NCI-H1092 (cell line): ENCODE data around the gene C17orf50.

Experiments
- DNase-seq: peaks from one replicate; lab custom pipeline; 2025; lab: John Stamatoyannopoulos, UW

Gene C17orf50

GRCh38 chr17:35760587-35760986 lies at the start of gene C17orf50:
Gene C17orf50 (plus strand): TSS chr17:35760887. CDS start chr17:35760942, 55 bp downstream.
- no peak for DNase-seq

DNA sequence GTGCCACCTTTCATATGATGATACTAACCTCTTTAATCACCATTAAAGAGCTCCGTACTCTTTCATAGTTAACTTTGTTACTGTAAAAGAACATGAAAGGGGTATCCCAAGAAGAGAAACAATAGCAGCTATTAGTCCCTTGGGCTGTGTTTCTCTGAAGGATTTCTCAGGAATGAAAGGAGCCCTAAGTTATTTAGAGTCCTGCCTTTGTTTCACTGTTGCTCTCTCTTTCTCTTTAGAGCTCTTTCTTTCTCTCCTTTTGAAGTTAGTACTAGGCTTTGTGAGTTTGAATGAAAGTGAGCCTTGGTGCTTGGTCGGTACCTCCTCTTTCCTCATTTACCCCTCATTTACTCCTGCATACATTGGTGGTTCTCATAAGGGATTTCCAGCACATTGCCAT lies 49.7 kb upstream of the C17orf50 start:
- DNase-seq, result no peak

- no peak for DNase-seq
These were observed 47.5 kb upstream of the C17orf50 start for GRCh38 chr17:35713069-35713728.

GRCh38 chr17:35714988-35715387 lies 45.7 kb upstream of the C17orf50 start:
- no peak for DNase-seq

GRCh38 chr17:35715416-35715815 lies 45.3 kb upstream of the C17orf50 start:
- DNase-seq, result no peak

GRCh38 chr17:35716173-35716572 lies 44.5 kb upstream of the C17orf50 start:
- no peak for DNase-seq

- DNase-seq, result no peak
These were observed 43.7 kb upstream of the C17orf50 start for GRCh38 chr17:35716897-35717465.

DNA sequence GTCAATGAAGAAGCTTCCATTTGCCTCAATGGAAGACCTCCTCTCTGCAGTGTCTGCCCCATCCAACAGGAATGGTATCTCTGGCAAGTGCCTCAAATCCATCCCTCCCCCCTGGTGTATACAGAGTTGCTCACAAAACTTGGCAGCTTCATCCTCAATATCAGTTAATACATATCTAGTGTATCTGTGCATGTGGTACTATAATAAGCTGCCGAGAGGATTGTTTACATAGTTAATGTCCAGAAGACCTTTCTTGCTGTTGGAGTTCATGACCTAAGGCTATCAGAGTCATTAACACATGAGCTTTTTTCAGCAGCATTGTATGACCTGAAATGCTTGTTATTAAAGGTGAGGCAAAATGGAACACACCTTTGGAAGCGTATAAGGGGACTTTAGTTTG lies 43.2 kb upstream of the C17orf50 start:
- no peak for DNase-seq

DNA sequence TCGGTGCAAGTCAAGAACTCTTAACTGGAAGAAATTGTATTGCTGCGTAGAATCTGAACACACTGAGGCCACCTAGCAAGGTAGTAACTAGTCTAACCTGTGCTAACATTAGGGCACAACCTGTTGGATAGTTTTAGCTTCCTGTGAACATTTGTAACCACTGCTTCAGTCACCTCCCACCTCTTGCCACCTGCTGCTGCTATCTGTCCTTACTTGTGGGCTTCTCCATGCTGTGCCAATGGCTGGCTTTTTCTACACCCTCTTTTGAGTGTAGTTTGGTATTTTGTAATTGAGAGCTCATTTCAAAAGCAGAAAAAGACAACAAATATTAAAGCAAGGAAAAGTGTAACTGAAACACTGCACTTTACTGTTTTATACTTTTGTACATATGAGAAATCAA lies 37.0 kb upstream of the C17orf50 start:
- no peak for DNase-seq

GRCh38 chr17:35725058-35725457 lies 35.6 kb upstream of the C17orf50 start:
- DNase-seq, result no peak

GRCh38 chr17:35725802-35726126 lies 34.9 kb upstream of the C17orf50 start:
- DNase-seq, result no peak

- no peak for DNase-seq
These were observed 34.3 kb upstream of the C17orf50 start for GRCh38 chr17:35726127-35726952.

- DNase-seq, result no peak
These were observed 33.7 kb upstream of the C17orf50 start for GRCh38 chr17:35726953-35727460.

- DNase-seq, result no peak
These were observed 33.1 kb upstream of the C17orf50 start for GRCh38 chr17:35727635-35728034.

- DNase-seq, result no peak
These were observed 32.1 kb upstream of the C17orf50 start for GRCh38 chr17:35728551-35728950.

DNA sequence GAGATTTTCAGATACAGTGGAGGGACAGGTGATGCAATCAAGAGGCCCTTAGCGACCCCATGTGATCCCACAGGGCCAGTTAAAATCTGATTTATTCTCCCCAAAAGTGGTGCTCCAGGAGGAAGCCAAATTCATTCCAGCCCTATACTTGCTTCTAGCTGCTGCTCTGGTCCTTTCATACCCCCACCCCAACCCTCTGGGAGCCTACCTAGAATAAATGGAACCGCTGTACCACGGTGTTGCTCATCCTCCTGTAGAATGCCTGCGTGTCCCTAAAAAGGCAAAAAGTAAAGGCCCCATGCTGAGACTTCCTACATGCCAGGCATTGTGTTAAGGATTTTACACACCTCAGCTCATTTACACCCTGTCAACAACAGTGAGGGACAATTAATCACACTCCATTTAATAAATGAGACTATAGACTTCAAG lies 31.3 kb upstream of the C17orf50 start:
- no peak for DNase-seq

GRCh38 chr17:35730400-35731005 lies 30.2 kb upstream of the C17orf50 start:
- no peak for DNase-seq

DNA sequence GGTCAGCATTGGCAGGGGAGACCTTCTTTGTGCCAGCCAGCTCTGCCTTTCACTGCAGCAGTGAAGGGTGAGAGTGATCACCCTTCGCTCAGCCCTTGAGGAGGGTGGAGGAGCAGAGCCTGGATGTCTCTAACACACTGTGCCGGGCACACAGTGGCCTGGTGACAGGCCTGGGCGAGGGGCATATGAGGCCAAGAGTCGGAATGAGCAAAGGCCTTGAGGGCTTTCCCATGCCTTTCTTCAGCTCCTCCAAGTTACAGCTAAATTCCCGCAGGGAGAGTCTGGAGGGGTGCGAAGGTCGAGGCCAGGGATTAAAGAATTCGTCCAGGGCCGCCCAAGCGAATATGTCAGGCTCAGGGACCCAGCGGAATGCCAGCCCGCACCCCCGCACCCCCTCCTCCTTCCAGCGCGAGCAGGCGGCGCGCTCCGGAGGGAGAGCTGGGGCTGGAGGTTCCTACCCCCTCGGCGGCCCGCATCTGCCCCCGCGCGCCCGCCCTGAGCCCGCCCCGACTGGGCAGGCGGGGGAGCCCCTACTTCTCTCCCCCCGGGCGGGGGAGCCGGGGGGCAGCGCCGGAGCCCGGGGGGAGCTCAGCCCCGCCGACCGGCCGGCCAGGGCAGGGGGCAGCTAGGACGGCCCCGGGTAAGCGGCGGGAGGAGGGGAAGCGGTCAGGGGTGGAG lies 29.3 kb upstream of the C17orf50 start, which contains the start of gene RASL10B:
TSS of gene RASL10B (plus strand) at position 401 of the 678 bp plus-strand sequence. CDS start 3,546 bp downstream, outside the sequence.
- DNase-seq, result no peak

DNA sequence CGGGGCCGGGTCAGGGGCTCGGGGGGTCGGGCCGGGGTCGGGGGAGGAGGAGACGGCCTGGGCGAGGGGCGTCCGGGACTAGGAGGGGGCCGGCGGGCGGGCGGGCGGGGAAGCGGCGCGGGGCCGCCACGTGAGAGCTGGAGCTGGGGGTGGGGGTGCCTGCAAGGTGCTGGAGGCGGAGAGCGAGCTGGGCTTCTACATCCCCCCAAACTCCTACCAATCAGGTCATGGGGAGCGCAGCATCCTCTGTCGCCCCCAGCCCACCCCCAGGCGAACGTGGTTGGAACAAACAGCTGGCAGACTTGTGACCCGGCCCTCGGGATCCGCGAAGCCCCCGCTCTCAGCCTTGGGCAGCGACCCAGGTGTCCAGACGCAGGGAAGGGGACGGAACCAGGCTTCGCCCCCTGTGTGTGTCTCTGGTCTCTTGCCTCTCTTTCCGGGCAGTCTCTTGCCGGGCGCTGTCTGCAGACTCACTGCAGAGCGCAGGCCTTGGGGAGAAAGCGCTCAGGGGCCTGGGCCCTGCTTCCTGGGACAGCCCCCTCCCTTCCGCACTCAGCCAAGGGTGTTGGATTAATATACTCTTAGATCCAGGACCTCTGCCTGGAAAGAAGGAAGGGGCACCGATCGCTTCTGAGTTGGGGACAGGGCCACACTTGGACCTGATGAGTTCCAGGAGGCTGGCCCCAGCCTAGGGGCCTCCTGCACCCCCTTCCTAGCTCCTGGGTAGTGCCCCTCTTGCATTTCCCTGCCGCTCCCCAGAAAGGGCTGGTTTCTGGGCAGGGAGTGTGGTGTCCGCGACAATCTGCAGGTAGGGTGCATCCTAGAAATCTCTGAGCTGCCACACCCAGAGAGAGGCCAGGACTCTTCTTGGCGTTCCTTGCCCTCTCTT lies 28.5 kb upstream of the C17orf50 start:
- DNase-seq, result no peak

- no peak for DNase-seq
These were observed 27.9 kb upstream of the C17orf50 start for GRCh38 chr17:35732806-35733136.

- DNase-seq, result no peak
These were observed 27.3 kb upstream of the C17orf50 start for GRCh38 chr17:35733366-35733765.
